Neutrophil (primary cell): ENCODE data around the gene EYS.
"Not testable (repeated sequence)": the region's sequence is repeated elsewhere in the genome, so short reads cannot be mapped to it uniquely, and the experiment has no call there.

Source experiments
- H3K27ac ChIP-seq: fragments of 200-600 bp; sonication (generic); 2 replicates; pipeline ENCODE4 v1.5.1; 2016; ENCODE audit warnings: mild to moderate bottlenecking, moderate library complexity
- H3K27me3 ChIP-seq: fragments of 200-600 bp; sonication (generic); 2 replicates; pipeline ENCODE4 v1.6.0; 2016; ENCODE audit warnings: mild to moderate bottlenecking
- H3K36me3 ChIP-seq: fragments of 200-600 bp; sonication (generic); 2 replicates; pipeline ENCODE4 v1.5.1; 2017
- H3K4me1 ChIP-seq, 2 experiments: fragments of 200-600 bp in 1 of 2; sonication (generic) in 1 of 2; 1 replicate in 1 of 2; 2 replicates in 1 of 2; pipeline versions ENCODE4 v1.5.1 to v1.6.1; 2013 to 2016; ENCODE audit warnings: low read depth in 1 of 2, low read length in 1 of 2, mild to moderate bottlenecking in 1 of 2, moderate library complexity in 1 of 2; ENCODE audit not compliant: control insufficient read depth in 1 of 2, insufficient read depth in 1 of 2
- H3K4me3 ChIP-seq, 2 experiments: fragments of 200-600 bp in 1 of 2; sonication (generic) in 1 of 2; 1 replicate in 1 of 2; 2 replicates in 1 of 2; pipeline ENCODE4 v1.5.1; 2013 to 2016; ENCODE audit warnings: low read depth in 1 of 2, low read length in 1 of 2, mild to moderate bottlenecking in 1 of 2, moderate library complexity in 1 of 2
- H3K9me3 ChIP-seq: fragments of 200-600 bp; sonication (generic); 2 replicates; pipeline ENCODE4 v1.5.1; 2016
- TF ChIP-seq, protein P1 (sequence below): fragments of 200-600 bp; sonication (generic); IDR thresholded peaks from 2 replicates; pipeline ENCODE4 v1.5.1; 2016; ENCODE audit warnings: antibody characterized with exemption

EYS gene

DNA sequence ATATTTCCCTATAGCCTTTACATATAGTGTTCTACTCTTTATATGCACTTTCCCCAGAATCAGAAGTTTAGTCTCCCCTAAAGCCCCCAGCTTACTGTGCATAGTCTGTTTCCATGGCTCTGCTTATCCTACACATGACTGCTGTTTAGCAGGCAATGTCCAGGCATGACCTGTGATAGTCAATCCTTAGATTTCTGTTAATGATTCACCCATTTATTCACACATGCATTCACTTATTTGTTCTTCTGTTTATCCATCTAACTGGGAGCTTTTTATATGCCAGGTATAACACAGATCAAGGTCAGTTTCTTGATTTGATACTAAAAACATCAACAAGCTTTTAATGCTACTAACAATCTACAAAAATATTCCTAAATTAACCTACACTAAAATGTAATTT is 1770.6 kb downstream of the EYS start:
- H3K27me3 ChIP-seq, result no peaks in the 10 kb centered on the region
- H3K4me3 ChIP-seq, result no peak overlapping the region
- H3K27ac ChIP-seq, result no peak overlapping the region
- no peaks in the 10 kb centered on the region for H3K4me1 ChIP-seq
- TF ChIP-seq, protein P1, sequence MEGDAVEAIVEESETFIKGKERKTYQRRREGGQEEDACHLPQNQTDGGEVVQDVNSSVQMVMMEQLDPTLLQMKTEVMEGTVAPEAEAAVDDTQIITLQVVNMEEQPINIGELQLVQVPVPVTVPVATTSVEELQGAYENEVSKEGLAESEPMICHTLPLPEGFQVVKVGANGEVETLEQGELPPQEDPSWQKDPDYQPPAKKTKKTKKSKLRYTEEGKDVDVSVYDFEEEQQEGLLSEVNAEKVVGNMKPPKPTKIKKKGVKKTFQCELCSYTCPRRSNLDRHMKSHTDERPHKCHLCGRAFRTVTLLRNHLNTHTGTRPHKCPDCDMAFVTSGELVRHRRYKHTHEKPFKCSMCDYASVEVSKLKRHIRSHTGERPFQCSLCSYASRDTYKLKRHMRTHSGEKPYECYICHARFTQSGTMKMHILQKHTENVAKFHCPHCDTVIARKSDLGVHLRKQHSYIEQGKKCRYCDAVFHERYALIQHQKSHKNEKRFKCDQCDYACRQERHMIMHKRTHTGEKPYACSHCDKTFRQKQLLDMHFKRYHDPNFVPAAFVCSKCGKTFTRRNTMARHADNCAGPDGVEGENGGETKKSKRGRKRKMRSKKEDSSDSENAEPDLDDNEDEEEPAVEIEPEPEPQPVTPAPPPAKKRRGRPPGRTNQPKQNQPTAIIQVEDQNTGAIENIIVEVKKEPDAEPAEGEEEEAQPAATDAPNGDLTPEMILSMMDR, result no peak
- H3K9me3 ChIP-seq, result no peaks in the 10 kb centered on the region
- H3K36me3 ChIP-seq, result no peaks in the 10 kb centered on the region

DNA sequence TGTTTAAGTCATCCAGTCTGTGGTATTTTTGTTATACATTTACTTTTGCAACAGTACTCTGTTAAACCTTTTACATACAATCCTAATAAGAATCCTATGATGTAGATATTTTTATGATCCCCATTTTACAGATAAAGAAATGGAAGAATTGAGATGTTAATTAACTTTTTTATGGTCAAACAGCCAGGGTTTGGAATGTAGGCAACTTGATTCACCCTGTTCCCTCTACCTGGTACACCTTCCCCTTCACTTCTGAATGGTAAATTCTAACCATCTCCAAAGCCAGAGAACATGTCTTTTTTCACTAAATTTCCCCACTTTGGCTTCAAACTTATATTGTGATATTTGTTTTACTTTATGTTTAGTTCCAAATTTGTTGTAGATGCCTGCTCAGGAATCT is 1771.3 kb downstream of the EYS start:
- H3K36me3 ChIP-seq, result no peaks in the 10 kb centered on the region
- H3K27me3 ChIP-seq, result no peaks in the 10 kb centered on the region
- no peaks in the 10 kb centered on the region for H3K9me3 ChIP-seq
- H3K4me3 ChIP-seq, result no peak overlapping the region
- TF ChIP-seq, protein P1, result no peak
- H3K4me1 ChIP-seq, result no peaks in the 10 kb centered on the region
- H3K27ac ChIP-seq, result no peak overlapping the region

DNA sequence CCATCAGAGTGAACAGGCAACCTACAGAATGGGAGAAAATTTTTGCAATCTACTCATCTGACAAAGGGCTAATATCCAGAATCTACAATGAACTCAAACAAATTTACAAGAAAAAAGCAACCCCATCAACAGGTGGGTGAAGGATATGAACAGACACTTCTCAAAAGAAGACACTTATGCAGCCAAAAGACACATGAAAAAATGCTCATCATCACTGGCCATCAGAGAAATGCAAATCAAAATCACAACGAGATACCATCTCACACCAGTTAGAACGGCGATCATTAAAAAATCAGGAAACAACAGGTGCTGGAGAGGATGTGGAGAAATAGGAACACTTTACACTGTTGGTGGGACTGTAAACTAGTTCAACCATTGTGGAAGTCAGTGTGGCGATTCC is 1773.1 kb downstream of the EYS start:
- H3K36me3 ChIP-seq, H3K27me3 ChIP-seq, H3K4me3 ChIP-seq, H3K9me3 ChIP-seq, H3K4me1 ChIP-seq, H3K27ac ChIP-seq: not testable (repeated sequence)

DNA sequence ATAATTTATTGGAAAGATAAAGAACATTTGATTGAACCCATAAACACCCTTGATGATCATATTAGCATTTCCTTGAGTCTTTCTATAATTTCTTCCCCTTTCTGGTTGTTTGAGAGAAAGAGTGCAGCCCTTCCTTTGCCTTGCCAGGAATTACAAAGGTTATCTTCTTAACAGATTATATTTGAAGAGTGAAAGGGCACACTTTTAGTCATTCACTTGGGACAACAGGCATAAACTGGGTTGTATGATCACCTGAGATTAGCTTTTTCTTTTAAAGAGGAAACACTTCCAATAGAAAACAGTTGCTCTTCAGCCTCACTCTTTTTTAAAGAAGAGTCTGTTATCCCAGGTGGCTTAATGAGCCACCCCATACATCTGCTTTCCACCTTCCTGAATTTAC is 1776.2 kb downstream of the EYS start:
- Histone ChIP-seq H3K27ac (no peak overlapping the region), H3K9me3 (no peaks in the 10 kb centered on the region), H3K4me3 (no peak overlapping the region), H3K36me3 (no peaks in the 10 kb centered on the region), H3K4me1 (no peaks in the 10 kb centered on the region), H3K27me3 (no peaks in the 10 kb centered on the region)
- TF ChIP-seq, protein P1, result no peak

DNA sequence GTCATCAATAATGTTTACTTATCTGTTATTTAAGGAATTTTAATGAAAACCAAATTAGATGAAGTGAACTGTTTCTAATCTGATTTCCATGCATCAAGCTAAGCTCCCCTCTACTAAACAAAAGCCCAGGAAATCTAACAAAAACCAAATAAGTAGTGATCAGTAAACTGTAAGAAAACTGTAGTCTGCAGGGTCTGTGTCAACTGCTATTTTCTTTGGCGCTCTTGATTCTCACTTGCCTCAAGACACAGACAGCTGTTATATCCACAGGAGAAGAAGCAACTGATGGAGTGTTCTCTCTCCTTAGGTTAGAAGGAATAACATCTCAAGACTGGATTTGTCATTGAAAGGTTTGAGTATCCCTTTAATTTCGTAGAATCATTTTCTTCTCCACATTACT is 1777.9 kb downstream of the EYS start:
- Histone ChIP-seq H3K27ac (no peak overlapping the region), H3K4me1 (no peaks in the 10 kb centered on the region), H3K36me3 (no peaks in the 10 kb centered on the region), H3K27me3 (no peaks in the 10 kb centered on the region), H3K4me3 (no peak overlapping the region), H3K9me3 (no peaks in the 10 kb centered on the region)
- TF ChIP-seq, protein P1, result no peak

DNA sequence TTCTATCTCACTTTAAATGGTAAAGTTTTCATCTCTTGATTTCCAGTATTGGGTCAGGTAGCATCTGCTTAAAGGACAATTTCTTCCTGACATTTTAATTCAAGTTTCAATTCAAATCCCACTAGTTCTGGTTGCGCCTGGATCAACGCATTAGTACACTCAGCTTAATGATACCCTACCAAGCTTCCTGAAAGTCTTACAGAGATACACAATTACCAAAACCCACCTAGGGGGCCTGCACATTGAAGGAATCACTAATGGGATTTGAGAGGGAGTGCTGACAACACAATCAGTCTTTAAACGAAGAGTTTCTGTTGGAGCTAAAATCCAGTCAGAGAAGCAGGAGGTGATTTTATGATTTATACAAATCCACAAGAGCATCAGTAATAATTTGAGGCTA is 1778.4 kb downstream of the EYS start:
- Histone ChIP-seq H3K9me3 (no peaks in the 10 kb centered on the region), H3K27ac (no peak overlapping the region), H3K4me3 (no peak overlapping the region), H3K36me3 (no peaks in the 10 kb centered on the region), H3K4me1 (no peaks in the 10 kb centered on the region), H3K27me3 (no peaks in the 10 kb centered on the region)
- TF ChIP-seq, protein P1, result no peak
